ENCODE results near the gene RPS6KA2.

The RPS6KA2 gene

DNA sequence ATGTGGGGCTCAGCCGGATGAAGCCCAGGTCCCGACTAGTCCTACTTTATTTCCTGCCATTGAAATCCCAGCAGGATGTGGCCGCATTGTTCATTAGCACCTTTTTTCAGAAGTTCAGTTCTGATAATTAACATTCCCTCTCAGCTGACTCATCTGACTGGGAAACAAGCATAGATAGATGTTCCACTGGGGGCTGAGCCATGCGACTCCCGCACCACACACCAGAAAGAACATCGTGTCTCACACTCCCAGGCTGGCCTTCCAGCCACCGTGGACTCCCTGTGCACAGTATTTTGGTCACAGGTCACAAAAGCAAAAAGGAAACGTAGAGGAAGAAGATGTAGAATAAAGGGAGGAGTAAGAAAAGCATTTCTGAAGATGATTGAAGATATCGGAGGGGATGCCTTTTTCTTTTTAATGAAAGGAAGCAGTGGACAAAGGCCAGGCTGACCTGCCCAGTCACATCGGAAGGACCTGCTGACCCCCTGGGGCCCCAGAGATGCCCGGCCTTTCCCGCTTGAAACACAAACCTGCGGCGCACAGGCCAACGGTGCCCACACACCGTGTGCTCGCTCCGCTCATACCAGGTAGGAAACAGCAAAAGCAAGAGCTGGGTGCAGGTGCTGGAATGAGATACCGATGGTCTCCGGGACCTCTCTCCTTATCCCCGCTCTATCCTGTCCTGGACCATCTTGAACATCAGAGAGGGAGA is 11.8 kb downstream of the RPS6KA2 start:
- H3K27me3 ChIP-seq (ENCODE audit: control insufficient read depth, insufficient read depth, low read length, poor library complexity, severe bottlenecking): no peaks in the 10 kb centered on the region
- H3K36me3 ChIP-seq (ENCODE audit: control insufficient read depth, insufficient read depth, low read length): no peaks in the 10 kb centered on the region
- H3K9me3 ChIP-seq (ENCODE audit: control insufficient read depth, low read length): no peaks in the 10 kb centered on the region
- no peak overlapping the region for H3K4me3 ChIP-seq (ENCODE audit: insufficient read depth, low read depth, low read length)
- no peaks in the 10 kb centered on the region for H3K4me1 ChIP-seq (ENCODE audit: control insufficient read depth, insufficient read depth, low read length)
- 93 to 96% methylated on average over 21 of the region's 21 CpGs for WGBS, 2 experiments
- H3K27ac ChIP-seq (ENCODE audit: insufficient read depth, low read depth, low read length, poor library complexity, severe bottlenecking): no peak overlapping the region

DNA sequence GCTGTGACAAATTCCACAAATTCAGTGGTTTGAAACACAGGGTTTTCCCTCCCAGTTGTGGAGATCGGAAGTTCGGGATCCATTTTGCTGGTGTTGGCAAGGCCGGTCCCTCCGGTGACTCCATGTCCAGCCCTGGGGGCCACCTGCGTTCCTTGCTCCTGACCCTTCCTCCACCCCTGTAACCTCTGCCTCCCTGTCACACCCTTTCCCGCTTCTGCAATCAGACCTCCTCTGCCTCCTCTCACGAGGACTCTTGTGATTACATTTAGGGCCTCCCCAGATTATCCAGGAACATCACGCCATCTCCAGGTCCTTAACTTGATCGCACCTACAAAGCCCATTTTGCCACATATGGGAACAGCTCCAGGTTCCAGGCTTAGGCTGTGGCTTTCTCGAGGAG is 12.5 kb downstream of the RPS6KA2 start:
- H3K4me3 ChIP-seq (ENCODE audit: insufficient read depth, low read depth, low read length): no peak overlapping the region
- H3K36me3 ChIP-seq (ENCODE audit: control insufficient read depth, insufficient read depth, low read length): no peaks in the 10 kb centered on the region
- no peaks in the 10 kb centered on the region for H3K4me1 ChIP-seq (ENCODE audit: control insufficient read depth, insufficient read depth, low read length)
- no peaks in the 10 kb centered on the region for H3K9me3 ChIP-seq (ENCODE audit: control insufficient read depth, low read length)
- H3K27me3 ChIP-seq (ENCODE audit: control insufficient read depth, insufficient read depth, low read length, poor library complexity, severe bottlenecking): no peaks in the 10 kb centered on the region
- no peak overlapping the region for H3K27ac ChIP-seq (ENCODE audit: insufficient read depth, low read depth, low read length, poor library complexity, severe bottlenecking)
- 92 to 94% methylated on average over 10 of the region's 10 CpGs for WGBS, 2 experiments

GRCh38 chr6:166614171-166614583 is 12.9 kb downstream of the RPS6KA2 start:
- H3K4me3 ChIP-seq (ENCODE audit: insufficient read depth, low read depth, low read length): no peak overlapping the region
- no peaks in the 10 kb centered on the region for H3K4me1 ChIP-seq (ENCODE audit: control insufficient read depth, insufficient read depth, low read length)
- 94% methylated on average over 12 of the region's 12 CpGs for WGBS, 2 experiments
- no peak overlapping the region for H3K27ac ChIP-seq (ENCODE audit: insufficient read depth, low read depth, low read length, poor library complexity, severe bottlenecking)
- no peaks in the 10 kb centered on the region for H3K27me3 ChIP-seq (ENCODE audit: control insufficient read depth, insufficient read depth, low read length, poor library complexity, severe bottlenecking)
- no peaks in the 10 kb centered on the region for H3K36me3 ChIP-seq (ENCODE audit: control insufficient read depth, insufficient read depth, low read length)
- no peaks in the 10 kb centered on the region for H3K9me3 ChIP-seq (ENCODE audit: control insufficient read depth, low read length)

DNA sequence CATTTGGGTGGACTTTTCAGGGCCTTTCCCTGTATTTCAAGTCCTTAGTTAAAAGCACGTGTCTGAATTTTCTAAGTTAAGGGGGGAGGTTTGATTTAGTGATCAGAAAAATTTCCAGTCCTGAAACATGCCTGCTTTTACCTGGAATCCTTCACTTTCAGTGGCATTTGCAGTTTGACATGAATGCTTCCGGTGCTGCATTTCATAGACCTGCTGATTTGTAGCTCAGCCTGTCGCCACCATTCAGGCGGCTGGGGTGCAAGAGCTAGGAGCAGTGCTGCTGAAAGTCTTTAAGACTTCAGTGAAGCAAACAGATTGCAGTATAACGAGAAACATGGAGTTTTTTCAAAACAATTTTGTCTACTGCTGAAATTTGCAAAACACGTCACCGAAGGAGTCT is 14.0 kb downstream of the RPS6KA2 start:
- H3K4me1 ChIP-seq (ENCODE audit: control insufficient read depth, insufficient read depth, low read length): no peaks in the 10 kb centered on the region
- H3K27ac ChIP-seq (ENCODE audit: insufficient read depth, low read depth, low read length, poor library complexity, severe bottlenecking): no peak overlapping the region
- no peaks in the 10 kb centered on the region for H3K9me3 ChIP-seq (ENCODE audit: control insufficient read depth, low read length)
- WGBS, 2 experiments: 91 to 95% methylated on average over 7 of the region's 7 CpGs
- H3K4me3 ChIP-seq (ENCODE audit: insufficient read depth, low read depth, low read length): no peak overlapping the region
- no peaks in the 10 kb centered on the region for H3K27me3 ChIP-seq (ENCODE audit: control insufficient read depth, insufficient read depth, low read length, poor library complexity, severe bottlenecking)
- no peaks in the 10 kb centered on the region for H3K36me3 ChIP-seq (ENCODE audit: control insufficient read depth, insufficient read depth, low read length)

GRCh38 chr6:166612471-166612881 is 14.6 kb downstream of the RPS6KA2 start:
- Histone ChIP-seq H3K9me3 (ENCODE audit: control insufficient read depth, low read length) (no peaks in the 10 kb centered on the region), H3K36me3 (ENCODE audit: control insufficient read depth, insufficient read depth, low read length) (no peaks in the 10 kb centered on the region), H3K4me3 (ENCODE audit: insufficient read depth, low read depth, low read length) (no peak overlapping the region), H3K27ac (ENCODE audit: insufficient read depth, low read depth, low read length, poor library complexity, severe bottlenecking) (no peak overlapping the region), H3K27me3 (ENCODE audit: control insufficient read depth, insufficient read depth, low read length, poor library complexity, severe bottlenecking) (no peaks in the 10 kb centered on the region), H3K4me1 (ENCODE audit: control insufficient read depth, insufficient read depth, low read length) (no peaks in the 10 kb centered on the region)
- 93% methylated on average over 11 of the region's 11 CpGs for WGBS, 2 experiments

DNA sequence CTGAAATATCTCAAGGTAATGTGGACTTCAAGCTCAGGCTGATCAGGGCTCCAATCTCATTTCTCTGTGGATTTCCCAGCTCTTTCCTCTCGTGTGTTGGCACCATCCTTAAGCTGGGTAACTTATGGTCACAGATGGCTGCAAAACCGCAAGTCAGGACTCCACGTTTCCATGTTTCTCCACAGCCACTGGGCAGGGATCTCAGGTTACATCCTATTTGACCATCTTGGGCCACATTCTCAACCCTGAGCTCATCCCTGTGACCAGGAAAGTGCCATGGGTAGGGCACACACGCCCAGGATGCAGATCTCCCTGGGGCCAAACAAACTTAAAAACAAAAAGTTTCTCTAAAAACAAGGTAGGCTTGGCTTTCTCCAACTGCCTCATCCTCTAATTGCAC is 15.4 kb downstream of the RPS6KA2 start:
- H3K27me3 ChIP-seq (ENCODE audit: control insufficient read depth, insufficient read depth, low read length, poor library complexity, severe bottlenecking): no peaks in the 10 kb centered on the region
- no peaks in the 10 kb centered on the region for H3K4me1 ChIP-seq (ENCODE audit: control insufficient read depth, insufficient read depth, low read length)
- no peak overlapping the region for H3K27ac ChIP-seq (ENCODE audit: insufficient read depth, low read depth, low read length, poor library complexity, severe bottlenecking)
- no peak overlapping the region for H3K4me3 ChIP-seq (ENCODE audit: insufficient read depth, low read depth, low read length)
- H3K9me3 ChIP-seq (ENCODE audit: control insufficient read depth, low read length): no peaks in the 10 kb centered on the region
- 85 to 89% methylated on average over 4 of the region's 4 CpGs for WGBS, 2 experiments
- no peaks in the 10 kb centered on the region for H3K36me3 ChIP-seq (ENCODE audit: control insufficient read depth, insufficient read depth, low read length)

DNA sequence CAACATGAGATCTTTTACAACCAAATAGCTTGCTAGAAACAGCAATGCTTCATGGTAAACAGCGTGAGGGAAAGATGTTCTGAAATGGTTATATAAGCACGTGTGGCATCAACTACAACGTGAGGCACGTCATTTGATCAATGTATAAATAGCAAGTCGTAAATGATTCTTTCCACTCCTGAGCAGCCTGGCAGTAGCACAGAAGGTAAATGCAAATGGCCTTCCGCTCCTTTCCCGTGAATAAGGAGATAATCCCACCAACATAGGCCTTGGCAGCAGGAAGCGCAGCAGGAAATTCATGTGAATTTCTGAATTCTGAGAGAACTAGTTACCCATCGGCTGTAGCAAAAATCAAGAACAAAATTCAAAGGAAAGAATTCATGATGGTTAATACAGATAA is 17.0 kb downstream of the RPS6KA2 start:
- Histone ChIP-seq H3K9me3 (ENCODE audit: control insufficient read depth, low read length) (no peaks in the 10 kb centered on the region), H3K4me1 (ENCODE audit: control insufficient read depth, insufficient read depth, low read length) (no peaks in the 10 kb centered on the region), H3K36me3 (ENCODE audit: control insufficient read depth, insufficient read depth, low read length) (no peaks in the 10 kb centered on the region), H3K4me3 (ENCODE audit: insufficient read depth, low read depth, low read length) (no peak overlapping the region), H3K27ac (ENCODE audit: insufficient read depth, low read depth, low read length, poor library complexity, severe bottlenecking) (no peak overlapping the region), H3K27me3 (ENCODE audit: control insufficient read depth, insufficient read depth, low read length, poor library complexity, severe bottlenecking) (no peaks in the 10 kb centered on the region)
- 75 to 77% methylated on average over 9 of the region's 9 CpGs for WGBS, 2 experiments

DNA sequence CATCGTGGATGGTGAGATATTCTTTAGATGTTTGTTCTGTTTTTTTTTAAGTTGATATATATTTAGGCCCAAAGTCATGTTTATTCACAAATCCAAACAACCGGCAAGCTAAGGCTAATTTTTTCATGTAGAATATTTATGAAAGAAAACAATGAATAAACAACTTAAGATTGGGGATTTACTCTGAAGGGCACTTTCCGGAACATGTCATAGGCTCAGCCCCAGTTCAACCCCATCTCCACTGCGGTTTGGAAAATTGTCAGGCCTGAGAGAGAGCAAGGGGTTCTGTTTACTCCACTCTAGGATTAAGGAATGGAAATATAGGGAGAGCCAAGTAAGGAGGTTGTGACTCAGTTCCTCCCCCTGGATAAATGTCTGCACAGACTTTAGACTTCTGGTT is 18.3 kb downstream of the RPS6KA2 start:
- Histone ChIP-seq H3K27me3 (ENCODE audit: control insufficient read depth, insufficient read depth, low read length, poor library complexity, severe bottlenecking) (no peaks in the 10 kb centered on the region), H3K27ac (ENCODE audit: insufficient read depth, low read depth, low read length, poor library complexity, severe bottlenecking) (no peak overlapping the region), H3K4me3 (ENCODE audit: insufficient read depth, low read depth, low read length) (no peak overlapping the region), H3K36me3 (ENCODE audit: control insufficient read depth, insufficient read depth, low read length) (no peaks in the 10 kb centered on the region), H3K9me3 (ENCODE audit: control insufficient read depth, low read length) (no peaks in the 10 kb centered on the region), H3K4me1 (ENCODE audit: control insufficient read depth, insufficient read depth, low read length) (no peaks in the 10 kb centered on the region)
- 93% methylated on average over 2 to 3 of the region's 4 CpGs for WGBS, 2 experiments

- Histone ChIP-seq H3K36me3 (ENCODE audit: control insufficient read depth, insufficient read depth, low read length) (no peaks in the 10 kb centered on the region), H3K9me3 (ENCODE audit: control insufficient read depth, low read length) (no peaks in the 10 kb centered on the region), H3K4me3 (ENCODE audit: insufficient read depth, low read depth, low read length) (no peak overlapping the region), H3K27ac (ENCODE audit: insufficient read depth, low read depth, low read length, poor library complexity, severe bottlenecking) (no peak overlapping the region), H3K27me3 (ENCODE audit: control insufficient read depth, insufficient read depth, low read length, poor library complexity, severe bottlenecking) (no peaks in the 10 kb centered on the region), H3K4me1 (ENCODE audit: control insufficient read depth, insufficient read depth, low read length) (no peaks in the 10 kb centered on the region)
- WGBS, 2 experiments: 94 to 96% methylated on average over 6 of the region's 6 CpGs
Measured at GRCh38 chr6:166605752-166606151, 21.3 kb downstream of the RPS6KA2 start.

DNA sequence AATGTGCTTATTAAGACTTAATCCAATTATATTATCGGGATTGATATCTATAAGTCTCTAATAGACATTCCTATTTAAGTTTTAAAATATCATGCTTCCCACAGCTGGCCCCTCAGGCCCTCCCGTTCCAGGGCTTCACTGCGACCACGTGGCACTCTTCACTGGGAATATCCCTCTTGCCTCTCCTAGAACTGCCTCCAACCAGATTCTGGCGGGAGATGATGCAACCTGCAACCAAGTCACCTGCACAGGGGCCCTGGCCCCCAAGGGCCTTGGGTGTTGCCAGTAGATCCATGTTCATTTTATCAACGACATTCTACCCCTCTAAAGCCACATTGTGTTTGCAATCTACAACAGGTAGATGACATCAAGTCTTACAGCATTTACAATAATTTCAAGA is 22.1 kb downstream of the RPS6KA2 start:
- 88 to 92% methylated on average over 5 to 6 of the region's 6 CpGs for WGBS, 2 experiments
- no peaks in the 10 kb centered on the region for H3K36me3 ChIP-seq (ENCODE audit: control insufficient read depth, insufficient read depth, low read length)
- H3K9me3 ChIP-seq (ENCODE audit: control insufficient read depth, low read length): no peaks in the 10 kb centered on the region
- H3K4me1 ChIP-seq (ENCODE audit: control insufficient read depth, insufficient read depth, low read length): no peaks in the 10 kb centered on the region
- no peak overlapping the region for H3K27ac ChIP-seq (ENCODE audit: insufficient read depth, low read depth, low read length, poor library complexity, severe bottlenecking)
- H3K4me3 ChIP-seq (ENCODE audit: insufficient read depth, low read depth, low read length): no peak overlapping the region
- H3K27me3 ChIP-seq (ENCODE audit: control insufficient read depth, insufficient read depth, low read length, poor library complexity, severe bottlenecking): no peaks in the 10 kb centered on the region

- H3K27me3 ChIP-seq (ENCODE audit: control insufficient read depth, insufficient read depth, low read length, poor library complexity, severe bottlenecking): no peaks in the 10 kb centered on the region
- 96 to 97% methylated on average over 9 of the region's 9 CpGs for WGBS, 2 experiments
Measured at GRCh38 chr6:166604328-166604727, 22.7 kb downstream of the RPS6KA2 start.

More at GRCh38 chr6:166604328-166604727, 22.7 kb downstream of the RPS6KA2 start:
- peaks cover 2% of the 10 kb centered on the region for H3K4me1 ChIP-seq (ENCODE audit: control insufficient read depth, insufficient read depth, low read length)
- H3K4me3 ChIP-seq (ENCODE audit: insufficient read depth, low read depth, low read length): no peak overlapping the region
- H3K27ac ChIP-seq (ENCODE audit: insufficient read depth, low read depth, low read length, poor library complexity, severe bottlenecking): no peak overlapping the region
- H3K36me3 ChIP-seq (ENCODE audit: control insufficient read depth, insufficient read depth, low read length): no peaks in the 10 kb centered on the region
- no peaks in the 10 kb centered on the region for H3K9me3 ChIP-seq (ENCODE audit: control insufficient read depth, low read length)
